HepG2 (cell line): ENCODE data around the gene VAMP5. TPM values are rescaled to one million over a fixed set of nuclear protein-coding genes. Genes with fewer than 3 reads are reported as not detected.

Experiments used
- ATAC-seq: fragments of 200-7000 bp; cut with Tn5 transposase; 3 replicates; pipeline ENCODE4 v1.9.1; 2020; ENCODE audit warnings: mild to moderate bottlenecking, moderate library complexity
- BruUV-seq: library from RNA; stranded (reverse); fragments of 400-500 nt; replicated peaks from 2 replicates; lab custom pipeline; 2021; lab: Mats Ljungman, UMichigan
- CTCF ChIA-PET: fragments of 300-600 bp; formaldehyde crosslinking; extraction: SDS; loops from one replicate; lab custom pipeline; 2021; ENCODE audit warnings: low total read pairs, inconsistent platforms, low intra/inter-chr PET ratio; lab: Yijun Ruan, JAX
- POLR2A ChIA-PET: fragments of 350-600 bp; sonication (Branson Sonifier 250); formaldehyde crosslinking; loops from one replicate; lab custom pipeline; 2020; ENCODE audit warnings: antibody characterized with exemption, inconsistent platforms; lab: Yijun Ruan, JAX
- DNase-seq: peaks from one replicate; pipeline ENCODE4 v3.0.0-alpha.2; 2015; ENCODE audit warnings: low spot score
- FAIRE-seq: peaks from 3 replicates; lab custom pipeline; 2011; peaks lifted over from hg19 to GRCh38; lab: Jason Lieb, UNC
- H2AFZ ChIP-seq: one replicate; pipeline ENCODE4 v1.6.1; 2011; ENCODE audit warnings: low read length, inconsistent platforms
- H3K27ac ChIP-seq: fragments of 300-600 bp; 3 replicates; pipeline ENCODE4 v1.8.0; 2011; ENCODE audit warnings: mixed run types, mild to moderate bottlenecking, mixed read lengths, low read length, inconsistent platforms; ENCODE audit not compliant: insufficient read depth; ENCODE audit errors: extremely low read length
- H3K27me3 ChIP-seq, 2 experiments: fragments of 200-600 bp in 1 of 2; 2 replicates in 1 of 2; 3 replicates in 1 of 2; pipeline versions ENCODE4 v1.6.0 to v1.8.0; 2011; ENCODE audit warnings: low read length in 2 of 2, mild to moderate bottlenecking in 2 of 2, moderate library complexity in 2 of 2, inconsistent platforms in 1 of 2; ENCODE audit not compliant: insufficient read depth in 2 of 2, control insufficient read depth in 1 of 2
- H3K36me3 ChIP-seq, 2 experiments: fragments of 200-600 bp in 1 of 2; replicated peaks in 1 of 2; 2 replicates in 1 of 2; 3 replicates in 1 of 2; pipeline versions ENCODE4 v1.5.1 to v1.8.0; 2011; ENCODE audit warnings: low read length in 2 of 2, inconsistent platforms in 1 of 2; ENCODE audit not compliant: insufficient read depth in 2 of 2, control insufficient read depth in 1 of 2
- H3K4me1 ChIP-seq: 2 replicates; pipeline ENCODE4 v1.5.1; 2012; ENCODE audit warnings: low read length, inconsistent platforms; ENCODE audit not compliant: insufficient read depth
- H3K4me2 ChIP-seq: 2 replicates; pipeline ENCODE4 v1.6.0; 2011; ENCODE audit warnings: low read depth, low read length, inconsistent platforms
- H3K4me3 ChIP-seq, 3 experiments: fragments of 200-600 bp in 1 of 3; sonication (generic), shearing (Covaris generic) in 1 of 3; replicated peaks in 1 of 3; 2 replicates each; pipeline ENCODE4 v1.5.1; 2011 to 2016; ENCODE audit warnings: low read length in 3 of 3, inconsistent platforms in 2 of 3, low read depth in 2 of 3, mild to moderate bottlenecking in 2 of 3, control low read depth in 1 of 3, mixed read lengths in 1 of 3; ENCODE audit not compliant: insufficient read depth in 1 of 3
- H3K79me2 ChIP-seq: one replicate; pipeline ENCODE4 v1.6.1; 2011; ENCODE audit warnings: low read length, inconsistent platforms; ENCODE audit not compliant: insufficient read depth
- H3K9ac ChIP-seq: 2 replicates; pipeline ENCODE4 v1.6.0; 2011; ENCODE audit warnings: mild to moderate bottlenecking, low read depth, low read length, inconsistent platforms; ENCODE audit not compliant: insufficient read depth
- H3K9me3 ChIP-seq: 2 replicates; pipeline ENCODE4 v1.5.1; 2012; ENCODE audit warnings: mild to moderate bottlenecking, low read length
- H4K20me1 ChIP-seq: 2 replicates; pipeline ENCODE4 v1.6.0; 2011; ENCODE audit warnings: inconsistent platforms, mild to moderate bottlenecking, low read length, moderate library complexity; ENCODE audit not compliant: insufficient read depth
- ATAD3A ChIP-seq: sonication (generic); formaldehyde crosslinking; IDR thresholded peaks from 2 replicates; pipeline ENCODE4 v1.4.0; 2020; ENCODE audit warnings: missing genetic modification reagents
- EZH2 ChIP-seq: conservative IDR thresholded peaks from 2 replicates; pipeline ENCODE4 v1.6.1; 2012; ENCODE audit warnings: mild to moderate bottlenecking, low read depth, low read length, moderate library complexity
- HMG20B ChIP-seq: conservative IDR thresholded peaks from 2 replicates; pipeline ENCODE4 v1.6.1; 2016; ENCODE audit warnings: missing genetic modification reagents, missing compliant biosample characterization
- KDM5B ChIP-seq: sonication (generic); formaldehyde crosslinking; IDR thresholded peaks from 2 replicates; pipeline ENCODE4 v1.4.0; 2020; ENCODE audit warnings: missing genetic modification reagents, mild to moderate bottlenecking, borderline replicate concordance
- MIER3 ChIP-seq: IDR thresholded peaks from 2 replicates; pipeline ENCODE4 v1.6.1; 2016; ENCODE audit warnings: missing compliant biosample characterization, borderline replicate concordance
- POLR2A ChIP-seq, 2 experiments: IDR thresholded peaks; 2 replicates each; pipeline ENCODE4 v1.6.1; 2011; ENCODE audit warnings: low read depth in 2 of 2, low read length in 2 of 2, mild to moderate bottlenecking in 1 of 2, moderate library complexity in 1 of 2; ENCODE audit not compliant: insufficient read depth in 1 of 2
- POLR2AphosphoS5 ChIP-seq: IDR thresholded peaks from 2 replicates; pipeline ENCODE4 v1.6.1; 2012; ENCODE audit warnings: low read depth, low read length
- POLR2G ChIP-seq: fragments of 200-400 bp; formaldehyde crosslinking; IDR thresholded peaks from 2 replicates; pipeline ENCODE4 v1.6.1; 2018; ENCODE audit warnings: mild to moderate bottlenecking, low read depth, low read length, moderate library complexity
- PTBP1 ChIP-seq: fragments of 200-400 bp; formaldehyde crosslinking; IDR thresholded peaks from 2 replicates; pipeline ENCODE4 v1.6.1; 2018; ENCODE audit warnings: low read length, low read depth; ENCODE audit not compliant: poor library complexity, severe bottlenecking
- SATB2 ChIP-seq: sonication (generic); formaldehyde crosslinking; IDR thresholded peaks from 2 replicates; pipeline ENCODE4 v1.5.0; 2020; ENCODE audit warnings: missing genetic modification reagents
- SOX5 ChIP-seq: IDR thresholded peaks from 2 replicates; pipeline ENCODE4 v1.6.1; 2016; ENCODE audit warnings: borderline replicate concordance
- ZFY ChIP-seq: sonication (generic); formaldehyde crosslinking; IDR thresholded peaks from 2 replicates; pipeline ENCODE4 v1.4.0; 2020; ENCODE audit warnings: missing genetic modification reagents
- ZMYM4 ChIP-seq: sonication (generic); formaldehyde crosslinking; IDR thresholded peaks from 2 replicates; pipeline ENCODE4 v1.8.1; 2023; ENCODE audit warnings: mild to moderate bottlenecking, missing genetic modification reagents
- ZNF121 ChIP-seq: sonication (generic); formaldehyde crosslinking; IDR thresholded peaks from 2 replicates; pipeline ENCODE4 v1.5.0; 2020; ENCODE audit warnings: mild to moderate bottlenecking, missing genetic modification reagents
- ZNF317 ChIP-seq: sonication (generic); formaldehyde crosslinking; IDR thresholded peaks from 2 replicates; pipeline ENCODE4 v1.5.0; 2020; ENCODE audit warnings: mild to moderate bottlenecking, missing genetic modification reagents
- ZNF562 ChIP-seq: sonication (generic); formaldehyde crosslinking; IDR thresholded peaks from 2 replicates; pipeline ENCODE4 v1.8.0; 2022; ENCODE audit warnings: missing genetic modification reagents, borderline replicate concordance
- WGBS: methylation state at CpG from one replicate; pipeline ENCODE4 v1.1.6; 2017; ENCODE audit warnings: low lambda C conversion rate; 5-methylcytosine and 5-hydroxymethylcytosine counted together
- in situ Hi-C: cut with HindIII; loops from 2 replicates; pipeline ENCODE4 v1.10.0; 2017; ENCODE audit warnings: low pct_unique_long_range_greater_than_20kb; ENCODE audit not compliant: extremely low pct_ligation_motif_present
- intact Hi-C: fragments of 100-400 bp; cut with micrococcal nuclease; formaldehyde crosslinking; loops from one replicate; pipeline ENCODE4 v1.10.0; 2022; ENCODE audit not compliant: unreplicated experiment
- polyA plus RNA-seq, 8 experiments: library from polyadenylated mRNA; depleted of rRNA in 3 of 8; stranded (reverse) in 7 of 8; unstranded in 1 of 8; fragments of >200 nt; fragmentation: Illumina TruSeq in 4 of 8; extraction: Trizol in 4 of 8; gene quantifications; 2 replicates each; pipeline versions ENCODE4 v1.2.1 to v1.2.3, GENCODE V29; 2011 to 2016; ENCODE audit warnings: low read depth in 4 of 8, missing spikeins in 1 of 8, mixed read lengths in 1 of 8; ENCODE audit not compliant: insufficient read depth in 1 of 8
- total RNA-seq, 5 experiments: library from RNA; depleted of rRNA; stranded (reverse); fragments of >200 nt; fragmentation: Illumina TruSeq; extraction: Trizol; gene quantifications; 2 replicates each; pipeline ENCODE4 v1.2.3, GENCODE V29; 2016; ENCODE audit warnings: low read depth in 1 of 5
- TF ChIP-seq, protein P1 (sequence below): sonication (generic); formaldehyde crosslinking; conservative IDR thresholded peaks from 2 replicates; pipeline ENCODE4 v1.8.0; 2022; ENCODE audit warnings: mild to moderate bottlenecking, moderate library complexity, missing genetic modification reagents

Gene VAMP5
- total and polyA plus RNA-seq, 2 of the 13 experiments (the other 11 are each of a cell fraction or from before 2014, with no cell fraction given) = 7.2 to 56.7 TPM

DNA sequence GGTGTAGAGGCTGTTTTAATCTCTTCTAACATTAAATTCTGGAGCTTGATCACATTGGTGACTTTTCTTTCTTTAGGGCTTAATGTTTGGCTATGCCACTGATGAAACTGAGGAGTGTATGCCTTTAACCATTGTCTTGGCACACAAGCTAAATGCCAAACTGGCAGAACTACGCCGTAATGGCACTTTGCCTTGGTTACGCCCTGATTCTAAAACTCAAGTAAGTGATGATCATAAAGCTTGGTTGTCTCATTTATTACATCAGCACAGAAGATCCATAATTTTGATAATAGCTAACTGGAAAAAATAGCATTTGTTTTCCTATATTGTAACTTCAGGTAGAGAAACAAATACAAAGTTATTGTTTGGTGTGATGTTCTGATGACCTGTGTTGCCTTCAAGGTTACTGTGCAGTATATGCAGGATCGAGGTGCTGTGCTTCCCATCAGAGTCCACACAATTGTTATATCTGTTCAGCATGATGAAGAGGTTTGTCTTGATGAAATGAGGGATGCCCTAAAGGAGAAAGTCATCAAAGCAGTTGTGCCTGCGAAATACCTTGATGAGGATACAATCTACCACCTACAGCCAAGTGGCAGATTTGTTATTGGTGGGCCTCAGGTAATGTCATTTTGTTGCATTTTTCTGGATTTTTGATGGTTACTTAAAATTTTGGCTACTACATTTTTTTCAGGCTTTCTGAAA, 42.3 kb upstream of the VAMP5 start:
- intact Hi-C loops = no loop called here
- Histone ChIP-seq H3K4me1 (peaks cover 38% of the 10 kb centered on the region), H3K79me2 (peaks cover 53% of the 10 kb centered on the region), H3K27ac (no peak overlapping the region), H3K4me2 (peak overlapping the region; percentile 91), H3K9me3 (no peaks in the 10 kb centered on the region), H3K9ac (peak overlapping the region; percentile 99; the same call in 1 of the 2 replicates), H3K4me3 (peak overlapping the region; percentile 81 to 96 (median 95); a peak in 4 of 6 replicates), H3K27me3 (no peaks in the 10 kb centered on the region; a peak in 1 of 5 replicates), H2AFZ (no peak overlapping the region), H3K36me3 (peaks cover 13 to 48% of the 10 kb centered on the region in 2 experiments; a peak in 4 of 5 replicates), H4K20me1 (peaks cover 42% of the 10 kb centered on the region)
- in situ Hi-C loops = no loop called here
- no peak for FAIRE-seq
- ATAC-seq = no peak
- POLR2A ChIA-PET = interaction anchor here (1.0 to 11.7 kb wide), 5 partner anchors 12 to 188 kb away, joined by 3 to 445 read pairs (median 109); partner anchors contain the start of genes ELMOD3, GGCX, RETSAT and SH2D6
- BruUV-seq = no TSS peak
- whole genome bisulfite sequencing = 94% methylated on average over 5 of the region's 5 CpGs
- CTCF ChIA-PET = no interaction called here
- TF ChIP-seq ZMYM4 (CRISPR knock-in tag) (no peak), ATAD3A (CRISPR knock-in tag) (no peak), POLR2G (0 out of 2 replicates have a peak, but pooled peaks have one; percentile 48), ZNF562 (0 out of 2 replicates have a peak, but pooled peaks have one; percentile 6), SATB2 (no peak), MIER3 (no peak), HMG20B (CRISPR knock-in tag) (no peak), EZH2 (no peak), KDM5B (CRISPR knock-in tag) (no peak), PTBP1 (no peak), SOX5 (CRISPR knock-in tag) (no peak), ZNF317 (no peak), ZFY (CRISPR knock-in tag) (no peak), POLR2AphosphoS5 (peak; percentile 20; the same call in 1 of the 2 replicates), POLR2A (IDR thresholded peaks at IDR 0.05; ENCODE audit: insufficient read depth in 1 of 2, low read depth in 2 of 2, low read length in 2 of 2) (peak in 1 of 2 experiments; percentile 35; a peak in 1 of 4 replicates), ZNF121 (no peak)
- TF ChIP-seq, protein P1, sequence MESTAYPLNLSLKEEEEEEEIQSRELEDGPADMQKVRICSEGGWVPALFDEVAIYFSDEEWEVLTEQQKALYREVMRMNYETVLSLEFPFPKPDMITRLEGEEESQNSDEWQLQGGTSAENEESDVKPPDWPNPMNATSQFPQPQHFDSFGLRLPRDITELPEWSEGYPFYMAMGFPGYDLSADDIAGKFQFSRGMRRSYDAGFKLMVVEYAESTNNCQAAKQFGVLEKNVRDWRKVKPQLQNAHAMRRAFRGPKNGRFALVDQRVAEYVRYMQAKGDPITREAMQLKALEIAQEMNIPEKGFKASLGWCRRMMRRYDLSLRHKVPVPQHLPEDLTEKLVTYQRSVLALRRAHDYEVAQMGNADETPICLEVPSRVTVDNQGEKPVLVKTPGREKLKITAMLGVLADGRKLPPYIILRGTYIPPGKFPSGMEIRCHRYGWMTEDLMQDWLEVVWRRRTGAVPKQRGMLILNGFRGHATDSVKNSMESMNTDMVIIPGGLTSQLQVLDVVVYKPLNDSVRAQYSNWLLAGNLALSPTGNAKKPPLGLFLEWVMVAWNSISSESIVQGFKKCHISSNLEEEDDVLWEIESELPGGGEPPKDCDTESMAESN = 0 out of 2 replicates have a peak, but pooled peaks have one; percentile 11
- TF ChIP-seq, all 625 proteins: peak for 5
- no peak for DNase-seq
